AML-193 (cell line): ENCODE measurements around the gene UBE2O.
A peak's percentile ranks its signal among the peaks of the same experiment; 100 is the strongest.

Experiments
- DNase-seq, 2 experiments: peaks; one replicate each; lab custom pipeline; 2025; lab: John Stamatoyannopoulos, UW

Gene UBE2O

DNA sequence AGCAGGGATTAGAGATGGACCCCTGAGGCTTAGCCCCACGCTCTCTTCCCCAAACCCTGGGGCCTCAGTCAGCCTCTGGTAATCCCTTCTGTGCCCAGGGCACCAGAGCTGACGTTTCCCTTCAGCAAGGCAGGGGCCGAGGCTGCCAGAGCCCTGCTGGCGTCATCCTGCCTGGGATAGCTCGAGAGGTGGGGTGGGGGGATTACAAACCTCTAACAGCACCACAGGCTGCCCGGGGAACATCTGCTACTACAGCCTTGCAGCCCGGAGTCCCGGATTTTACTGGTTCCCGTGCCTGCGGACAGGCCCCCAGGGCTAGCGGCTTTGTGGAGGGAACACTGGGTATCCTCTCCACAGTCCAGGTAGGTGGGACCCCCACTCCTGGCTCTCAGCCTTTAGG is 14.4 kb upstream of the UBE2O start, which contains the start of gene AANAT:
AANAT (plus strand) TSS at position 238 of the 400 bp plus-strand sequence. CDS start 1,144 bp downstream, outside the sequence.
- no peak for DNase-seq

DNA sequence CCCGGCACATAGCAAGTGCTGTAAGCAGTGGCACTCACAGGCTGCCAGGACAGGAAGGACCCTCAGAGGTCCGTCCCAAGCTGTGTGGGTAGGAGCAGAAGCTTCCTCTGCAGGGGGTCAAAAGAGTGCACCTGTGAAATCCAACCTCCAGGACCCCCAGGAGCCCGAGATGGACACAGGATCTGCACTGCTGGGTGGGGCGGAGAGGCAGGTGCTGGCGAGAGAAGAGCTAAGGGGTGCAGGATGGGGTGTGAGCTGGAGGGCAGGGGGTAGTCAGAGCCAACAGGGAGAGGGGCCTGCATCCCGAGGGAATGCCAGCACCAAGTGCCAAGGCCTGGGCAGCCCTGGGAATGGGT is 13.8 kb upstream of the UBE2O start:
- DNase-seq = no peak

DNA sequence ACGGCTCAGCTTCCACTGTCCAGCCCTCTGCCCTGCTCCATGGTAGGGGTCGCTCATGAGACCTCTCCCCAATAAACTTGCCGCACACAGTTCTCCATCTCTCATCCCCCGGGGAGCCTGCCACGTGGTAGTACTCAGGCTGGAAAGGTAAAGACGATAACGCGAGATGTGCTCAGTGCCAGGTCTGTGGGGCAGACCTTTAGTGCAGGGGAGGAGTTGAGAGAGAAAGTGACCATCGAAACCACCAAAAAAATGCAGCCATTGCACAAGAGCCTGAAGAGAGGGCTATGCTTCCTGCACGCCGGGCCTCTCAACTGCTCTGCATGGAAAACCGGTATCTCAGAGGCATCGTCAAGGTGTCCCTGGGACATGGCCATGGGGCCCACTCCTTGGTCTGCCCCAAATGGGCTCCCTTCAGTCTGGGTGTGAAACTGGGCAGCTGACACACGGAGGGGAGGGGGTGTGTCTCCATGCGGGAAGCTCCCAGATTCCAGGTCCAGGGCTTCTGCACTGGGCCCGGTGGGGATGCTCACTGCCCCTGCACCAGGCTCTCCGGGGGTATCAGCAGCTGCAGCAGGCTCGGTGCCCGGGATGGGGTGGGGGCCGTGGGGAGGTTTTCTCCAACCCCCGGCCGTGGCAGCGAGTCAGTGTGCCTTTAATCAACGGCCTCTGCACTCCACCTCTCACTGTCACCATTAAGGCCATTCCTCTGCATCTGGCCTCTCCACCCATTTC is 9.8 kb upstream of the UBE2O start:
- DNase-seq = no peak

DNA sequence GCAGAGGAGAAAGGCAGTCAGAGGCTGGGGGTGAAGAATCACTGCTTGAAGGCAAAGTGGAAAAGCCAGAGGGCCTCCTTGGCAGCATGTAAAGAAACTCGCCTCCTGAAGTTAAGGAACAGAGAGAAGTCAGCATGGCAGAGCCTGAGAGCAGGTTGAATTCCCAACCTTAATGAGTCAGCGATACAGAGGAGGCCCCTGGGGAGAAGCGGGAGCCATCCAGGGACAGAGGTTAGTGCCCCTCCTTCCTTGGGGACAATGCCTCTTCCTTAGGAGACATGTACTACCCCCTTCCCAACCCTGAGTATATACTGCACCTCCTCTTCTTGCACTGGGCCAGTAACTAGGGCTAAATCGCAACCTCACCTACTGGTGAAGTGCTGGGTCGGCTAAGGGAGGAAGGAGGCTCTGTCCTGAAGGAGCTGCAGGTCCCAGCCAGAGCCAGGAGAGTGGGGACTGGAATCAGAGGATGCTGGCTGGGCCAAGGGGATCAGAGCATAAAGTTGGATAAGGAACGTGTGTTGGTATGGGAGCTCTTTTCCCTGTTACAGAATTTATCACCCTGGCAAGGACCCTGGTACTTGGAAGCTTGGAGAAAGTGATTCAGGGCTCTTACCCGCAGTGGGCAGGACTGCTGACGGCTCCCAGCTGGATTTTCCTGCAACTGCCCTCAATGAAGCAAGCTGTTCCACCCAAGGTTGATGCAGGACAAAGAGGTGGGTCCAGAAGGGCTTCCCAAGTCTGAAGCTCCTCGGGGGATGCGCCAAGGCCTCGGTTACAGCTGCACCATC is 9.0 kb upstream of the UBE2O start:
- no peak for DNase-seq

DNA sequence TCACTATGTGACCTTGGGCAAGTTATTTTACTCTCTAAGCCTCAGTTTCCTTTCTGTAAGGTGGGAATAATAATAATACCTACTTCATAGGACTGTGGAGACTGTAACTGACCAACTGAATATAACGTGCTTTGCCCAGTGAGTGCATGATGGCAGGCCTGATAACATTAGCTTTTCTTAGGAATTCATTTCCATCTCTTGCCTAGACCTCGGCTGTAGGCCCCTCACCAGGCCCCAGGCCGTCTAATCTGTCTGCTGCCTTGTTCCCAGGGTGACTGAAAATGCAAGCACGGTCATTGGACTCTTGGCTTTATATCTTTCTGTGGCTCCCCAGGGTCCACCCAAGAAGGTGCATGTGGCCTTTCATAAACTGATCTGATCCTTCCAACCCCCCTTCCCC is 6.7 kb upstream of the UBE2O start:
- no peak for DNase-seq

DNA sequence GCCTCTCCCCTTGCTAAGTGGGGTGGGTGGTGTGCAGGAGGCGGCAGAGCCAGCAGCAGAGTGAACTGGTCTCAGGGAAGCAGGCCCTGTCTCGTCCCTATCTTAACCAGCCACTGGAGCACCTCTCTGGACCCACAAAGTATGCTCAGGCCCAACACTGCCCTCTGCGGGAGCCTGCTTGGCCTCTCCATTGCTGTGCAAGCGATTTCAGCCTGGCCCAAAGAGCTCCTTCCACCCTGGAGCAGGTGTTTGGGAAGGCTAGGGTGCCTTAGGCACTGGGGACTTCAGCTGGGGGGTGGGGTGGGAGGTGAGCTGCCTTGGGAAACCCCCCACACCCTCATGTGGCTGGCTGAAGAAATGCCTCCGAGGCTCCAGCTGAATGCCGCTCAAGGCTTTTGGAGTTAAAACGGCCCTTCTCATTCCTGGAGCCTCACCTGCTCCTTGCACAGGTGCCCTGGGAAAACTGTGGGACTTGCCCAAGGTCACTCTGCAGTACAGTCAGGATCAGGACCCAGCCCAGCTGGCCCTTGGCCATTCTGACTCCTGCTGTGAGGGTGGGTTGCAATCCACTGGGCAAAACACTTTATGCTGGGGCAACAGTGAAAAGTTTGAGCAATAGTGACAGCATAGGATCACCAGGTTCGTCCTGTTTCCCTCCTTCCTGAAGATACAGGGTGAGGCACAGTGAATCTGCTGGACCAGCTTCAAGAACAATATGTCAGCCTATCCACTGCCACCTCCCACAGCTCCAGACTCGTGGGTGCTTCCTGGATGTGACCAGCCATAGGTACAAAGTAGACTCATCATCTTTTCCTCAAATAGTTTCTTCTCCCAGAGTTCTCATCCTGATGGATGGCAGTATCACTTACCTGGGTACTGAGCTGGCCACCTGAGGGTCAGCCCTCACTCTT is 5.9 kb upstream of the UBE2O start:
- peak; percentile 48 to 55 for DNase-seq

DNA sequence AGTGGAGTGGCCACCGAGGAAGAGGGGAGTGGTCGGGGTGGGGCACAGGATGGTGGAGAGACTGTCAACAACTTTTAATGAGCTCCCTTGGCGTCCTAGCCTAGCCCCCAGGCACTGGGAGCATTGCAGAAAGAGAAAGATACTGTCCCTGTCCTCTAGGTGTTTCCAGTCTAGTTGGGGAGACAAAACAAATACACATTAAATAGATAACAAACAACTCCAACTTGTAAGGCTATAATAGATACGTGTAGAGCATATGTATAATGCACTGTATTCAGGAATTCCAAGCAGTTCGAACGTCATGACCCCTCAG is 435 bp upstream of the UBE2O start:
- DNase-seq = no peak

DNA sequence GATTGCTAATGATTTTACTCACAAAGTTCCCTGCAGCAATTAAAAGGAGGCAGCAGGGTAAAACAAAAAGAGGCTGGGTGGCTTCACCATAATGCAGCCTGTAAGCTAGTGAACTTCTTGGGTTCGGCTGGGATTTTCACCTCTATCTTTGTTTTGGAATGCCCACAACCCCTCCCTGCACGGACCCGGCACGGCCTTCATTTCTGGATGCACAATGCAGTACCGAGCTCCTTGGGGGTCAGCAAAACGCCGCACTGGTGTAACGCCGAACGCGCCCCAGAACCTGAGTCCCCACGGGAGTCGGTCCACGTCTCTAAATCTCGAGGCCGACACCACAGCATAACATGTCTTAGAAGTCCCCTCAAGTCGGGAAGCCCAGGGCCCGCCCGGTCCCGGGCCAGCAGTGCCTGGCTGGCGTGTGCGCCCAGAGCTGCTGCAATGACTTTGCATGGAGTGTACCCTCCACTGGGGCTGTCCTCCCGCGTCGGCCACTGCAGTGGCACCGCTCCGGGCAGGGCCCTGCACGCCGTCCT is 759 bp downstream of the UBE2O start:
- peak in 1 of 2 experiments; percentile 32 for DNase-seq

DNA sequence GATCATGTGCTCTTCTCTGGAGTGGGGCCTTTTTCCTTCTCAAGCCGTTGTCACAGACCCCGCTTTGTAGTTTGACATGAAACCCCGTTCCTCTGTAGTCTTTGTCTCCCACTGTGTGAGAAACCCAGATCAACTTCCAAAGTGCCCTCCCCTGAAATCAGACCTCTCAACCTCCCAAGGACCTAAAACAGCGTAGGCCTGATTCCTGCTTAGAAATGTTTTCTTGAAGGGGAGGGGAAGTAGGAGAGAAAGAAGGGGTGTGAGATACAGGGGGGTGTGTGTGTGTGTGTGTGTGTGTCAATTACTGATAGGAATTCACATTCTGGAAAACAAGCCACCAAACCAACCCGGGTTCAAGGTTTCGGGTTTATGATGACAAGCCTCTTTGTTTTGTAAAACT is 1.4 kb downstream of the UBE2O start:
- DNase-seq = no peak

DNA sequence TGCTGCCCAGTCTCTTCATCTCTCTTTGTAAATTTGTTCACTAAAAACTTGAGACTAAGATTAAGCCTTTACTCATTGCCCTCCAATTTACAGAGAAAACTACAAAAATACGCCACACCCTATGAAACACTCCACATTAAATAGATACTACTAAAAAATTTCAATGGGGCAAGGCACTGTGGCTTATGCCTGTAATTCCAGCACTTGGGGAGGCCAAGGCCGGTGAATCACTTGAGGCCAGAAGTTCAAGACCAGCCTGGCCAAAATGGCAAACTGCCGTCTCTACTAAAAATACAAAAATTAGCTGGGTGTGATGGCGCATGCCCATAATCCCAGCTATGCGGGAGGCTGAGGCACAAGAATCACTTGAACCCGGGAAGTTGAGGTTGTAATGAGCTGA is 3.8 kb downstream of the UBE2O start:
- no peak for DNase-seq

DNA sequence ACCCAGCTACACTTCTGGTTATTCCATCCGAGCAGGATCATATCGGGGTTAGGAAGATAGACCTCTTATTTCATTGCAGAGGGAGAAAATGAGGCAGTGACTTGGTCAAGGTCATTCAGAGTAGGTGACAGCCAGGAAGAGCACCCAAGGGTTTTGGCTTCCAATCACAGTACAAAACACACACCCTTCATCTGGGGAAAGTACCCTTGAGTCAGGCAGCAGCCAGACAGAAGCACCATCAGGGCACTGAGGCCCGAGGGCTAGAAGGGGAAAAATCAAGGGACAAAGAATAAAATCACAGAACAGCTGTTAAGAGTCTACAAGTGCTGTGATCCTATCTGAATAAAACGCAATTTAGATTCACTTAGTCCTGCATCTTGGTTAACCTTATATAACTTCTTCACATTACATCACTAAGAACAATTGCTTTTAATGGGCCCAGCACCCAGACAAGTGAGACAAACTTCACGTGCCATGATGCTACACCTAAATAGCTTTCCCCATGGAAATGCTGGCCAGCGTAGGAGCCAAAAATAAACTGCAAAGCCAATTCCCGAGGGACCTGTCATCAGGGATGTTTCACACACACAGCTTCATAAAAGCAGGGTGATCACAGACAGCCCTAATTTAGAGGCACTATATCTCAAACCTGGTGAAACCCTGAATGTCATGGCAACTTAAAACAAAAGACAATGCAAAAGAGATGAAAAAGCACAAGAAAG is 4.9 kb downstream of the UBE2O start:
- no peak for DNase-seq

DNA sequence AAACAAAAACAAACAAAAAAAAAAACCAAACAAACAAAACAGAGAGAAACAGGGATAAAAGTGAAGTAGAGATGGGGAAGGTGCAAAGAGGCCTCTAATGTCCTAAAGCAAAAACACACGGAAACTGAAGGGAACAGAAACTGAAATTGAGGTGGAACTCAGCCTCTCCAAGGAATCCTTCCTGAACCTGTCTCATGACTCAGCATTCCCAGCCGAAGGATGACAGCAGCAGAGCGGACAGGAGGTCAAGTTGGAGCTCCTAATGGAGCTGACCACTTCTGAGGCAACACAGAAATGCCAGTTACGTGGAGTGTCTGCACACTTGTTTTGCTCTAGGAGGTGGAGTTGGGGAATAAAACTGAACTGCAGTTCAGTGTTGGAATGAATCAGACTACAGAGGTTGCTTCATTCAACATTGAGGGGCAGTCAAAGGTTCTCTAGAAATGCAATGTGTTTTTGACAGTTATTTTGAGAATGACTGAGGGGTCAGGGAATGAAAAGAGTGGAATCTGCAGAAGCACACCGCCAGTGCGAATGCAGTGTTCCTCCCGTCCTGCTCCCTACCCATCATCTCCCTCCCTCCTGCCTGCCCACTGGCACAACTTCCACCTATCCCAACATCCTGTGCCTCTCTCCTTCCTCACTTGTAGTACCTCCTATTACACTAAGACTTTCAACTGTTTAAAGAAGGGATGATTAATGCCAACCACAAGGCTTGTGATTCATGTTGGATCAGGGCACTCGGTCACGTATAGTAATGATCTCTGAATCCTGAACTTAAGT is 6.3 kb downstream of the UBE2O start:
- no peak for DNase-seq

DNA sequence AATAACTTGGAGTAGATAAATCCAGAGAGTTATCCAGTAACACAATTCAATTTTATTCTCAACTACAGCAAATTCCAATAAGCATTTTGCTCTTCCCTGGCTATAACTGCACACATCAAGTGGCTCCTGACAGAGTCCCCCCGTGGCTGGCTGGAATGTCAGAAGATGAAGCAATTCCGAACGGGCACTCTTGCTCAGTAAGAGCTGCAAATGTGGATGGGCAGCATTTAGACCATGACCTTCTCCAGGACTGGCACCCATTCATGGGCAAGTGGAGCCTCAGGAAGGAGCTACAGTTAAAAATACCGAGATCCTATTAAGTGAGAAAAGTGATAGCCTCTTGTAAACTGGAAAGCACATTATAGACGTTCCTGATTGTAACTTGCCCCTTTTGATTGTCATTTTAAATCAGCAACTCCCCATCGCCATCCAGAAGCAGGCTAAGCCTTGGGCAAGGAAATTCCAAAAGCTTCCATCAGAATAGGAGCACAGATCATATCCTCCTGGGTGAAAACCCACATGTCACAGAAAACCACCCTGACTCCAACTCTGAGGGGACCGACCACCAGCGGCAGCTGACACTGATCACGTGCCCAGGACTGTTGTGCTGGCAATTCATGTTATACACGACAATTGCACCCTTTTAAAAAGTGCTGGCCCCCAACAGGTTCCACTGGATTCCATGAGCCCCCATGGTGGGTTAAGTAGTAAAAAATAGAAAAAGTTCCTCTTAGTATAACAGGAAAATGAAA is 7.1 kb downstream of the UBE2O start:
- DNase-seq = no peak

DNA sequence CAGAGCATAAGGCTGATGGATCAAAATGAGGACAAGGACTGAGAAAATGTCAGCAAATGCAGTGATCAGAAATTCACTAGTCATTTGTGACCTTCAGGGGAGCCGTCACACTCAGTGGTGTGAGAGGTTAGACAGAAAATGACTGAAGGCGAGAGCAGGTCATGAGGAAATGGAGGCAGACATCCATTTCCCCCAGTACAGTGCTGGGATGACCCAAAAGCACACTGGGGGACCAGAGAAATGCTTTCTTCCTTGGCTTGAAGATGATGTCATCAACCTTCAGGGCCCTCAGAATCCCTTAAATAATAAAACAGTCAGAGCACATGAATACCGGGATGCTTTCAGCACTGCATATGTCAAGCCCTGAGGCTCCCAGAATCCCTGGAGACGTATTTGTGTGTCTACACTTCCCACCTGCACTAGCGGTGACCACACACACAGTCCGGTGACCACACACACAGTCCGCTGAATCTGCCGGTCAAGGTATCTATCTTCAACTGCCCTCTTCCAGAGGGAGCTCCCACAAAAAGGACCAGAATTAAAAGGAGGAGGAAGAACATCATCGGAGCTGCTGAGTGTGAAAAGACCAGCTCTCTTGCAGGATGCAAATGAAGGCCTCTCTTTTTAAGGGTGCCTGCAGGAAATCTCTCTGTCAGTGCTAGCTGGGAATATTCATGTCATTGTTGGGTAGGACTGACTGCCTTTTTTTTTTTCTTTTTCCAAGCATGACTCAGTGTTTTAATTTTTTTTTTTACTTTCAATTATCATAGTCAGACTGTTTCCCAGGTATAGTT is 8.2 kb downstream of the UBE2O start:
- no peak for DNase-seq

DNA sequence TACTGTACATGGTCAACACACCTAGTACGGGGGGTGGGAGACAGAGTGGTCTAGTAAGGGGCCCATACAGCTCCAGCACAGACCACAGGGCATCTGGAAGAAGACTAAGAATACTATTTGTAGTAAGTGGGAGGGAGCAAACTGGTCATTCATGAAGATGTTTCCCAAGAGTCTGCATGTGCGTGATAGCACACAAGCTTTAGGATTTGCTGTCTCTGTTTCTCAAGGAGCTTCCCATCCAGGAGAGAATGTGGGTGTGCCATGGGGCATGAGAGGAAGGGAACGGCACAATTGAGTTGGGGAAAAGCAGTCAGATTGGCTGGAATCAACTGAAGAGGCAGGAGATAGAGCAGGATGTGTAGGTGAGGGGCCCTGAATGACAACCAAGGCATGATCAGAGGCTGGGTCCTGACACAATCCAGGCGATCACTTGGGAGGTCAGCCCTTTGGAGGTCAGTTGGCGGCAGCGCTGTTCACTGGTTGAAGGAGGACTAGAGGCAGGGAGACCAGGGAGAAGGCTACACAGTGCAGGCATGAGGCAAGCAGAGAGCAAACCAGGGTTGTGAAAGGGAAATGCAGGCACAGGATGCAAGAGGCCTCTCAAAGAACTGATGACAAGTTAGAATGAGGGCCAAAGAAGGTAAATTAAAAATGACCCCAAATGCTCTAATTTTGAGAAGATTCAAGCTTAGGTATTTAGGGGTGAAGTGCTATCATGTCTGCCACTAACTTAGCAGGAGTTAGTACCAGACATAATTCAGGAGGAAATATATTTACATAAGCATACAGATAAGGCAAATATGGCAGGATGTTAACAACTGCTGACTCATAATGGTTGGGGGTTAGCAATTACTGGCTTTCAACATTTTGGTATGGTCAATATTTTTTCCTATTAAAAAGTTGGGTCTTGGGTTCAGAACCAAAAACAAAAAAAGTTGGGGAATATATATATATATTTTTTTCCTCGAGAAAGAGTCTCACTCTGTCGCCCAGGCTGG is 10.3 kb downstream of the UBE2O start:
- DNase-seq = peak in 1 of 2 experiments; percentile 15

DNA sequence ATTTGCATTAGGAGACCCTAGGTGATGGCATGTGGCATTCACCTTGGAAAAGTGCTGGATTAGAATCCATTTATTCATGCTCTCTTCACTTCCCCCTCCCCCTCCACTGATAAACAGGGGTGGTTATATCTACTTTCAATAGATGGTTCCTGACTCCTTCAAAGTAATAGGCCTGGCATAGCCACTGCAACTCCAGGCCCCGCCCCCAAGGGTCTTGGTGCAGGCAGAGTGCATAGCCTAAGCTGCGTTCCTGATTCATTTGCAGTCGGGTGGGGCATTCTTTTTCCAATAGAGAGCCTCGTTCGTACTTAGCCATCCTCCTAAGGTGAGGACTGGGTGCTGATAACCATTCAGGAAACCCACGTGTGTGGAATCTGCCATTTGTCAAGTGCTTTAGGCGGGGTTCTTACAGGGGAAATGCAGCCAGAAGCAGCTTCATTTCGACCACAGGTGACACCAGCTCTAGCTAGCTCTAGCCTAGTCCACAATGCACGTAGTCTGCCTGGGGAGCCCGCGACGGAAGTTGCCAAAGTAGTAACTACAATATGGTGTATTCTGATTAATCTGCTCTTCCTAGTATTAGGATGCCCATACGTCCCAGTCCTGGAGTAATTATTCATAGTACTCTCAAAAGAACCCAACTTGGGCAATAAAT is 11.1 kb downstream of the UBE2O start:
- DNase-seq = no peak

DNA sequence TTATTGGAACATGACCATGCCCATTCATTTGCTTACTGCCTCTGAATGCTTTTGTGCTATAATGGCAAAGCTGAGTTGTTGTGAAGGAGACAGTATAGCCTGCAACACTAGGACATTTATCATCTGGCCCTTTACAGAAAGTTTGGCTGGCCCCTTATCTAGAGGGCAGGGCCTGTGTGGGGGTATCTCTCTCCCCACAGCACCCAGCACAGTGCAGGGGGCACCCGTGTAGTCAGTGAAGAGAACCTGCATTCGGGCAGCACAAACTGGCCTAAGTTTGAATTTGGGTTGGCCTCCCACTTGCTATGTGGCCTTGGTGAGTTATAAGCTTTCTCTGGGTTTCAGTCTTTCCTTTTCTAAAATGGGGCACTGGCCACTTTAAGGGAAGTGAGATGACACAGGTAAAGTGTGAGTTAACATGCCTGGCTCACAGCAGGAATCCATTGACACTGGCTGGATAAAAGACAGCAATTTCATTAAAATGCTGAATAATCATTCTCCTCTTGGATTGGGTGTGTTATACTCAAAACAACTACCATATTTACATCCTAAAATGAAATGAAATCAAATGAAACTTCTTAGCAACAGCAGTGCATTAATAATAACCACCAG is 12.1 kb downstream of the UBE2O start:
- no peak for DNase-seq
